Liver (tissue), 9 donors: ENCODE results near the gene CACNA1C. TPM values are rescaled to one million over a fixed set of nuclear protein-coding genes. Genes with fewer than 3 reads are reported as not detected.

Experiments
- DNase-seq: peaks from one replicate; pipeline ENCODE4 v3.0.0-alpha.2; 2017; ENCODE audit warnings: low spot score
- H3K27ac ChIP-seq, 2 donors: one replicate each; pipeline ENCODE4 v1.7.0; 2013; ENCODE audit warnings: inconsistent platforms in 2 of 2, low read length in 2 of 2, control low read depth in 1 of 2, low read depth in 1 of 2, mild to moderate bottlenecking in 1 of 2
- H3K27me3 ChIP-seq, 4 donors: one replicate each; pipeline versions ENCODE4 v1.6.1 to v1.7.0; 2013; ENCODE audit warnings: low read length in 3 of 4, inconsistent platforms in 1 of 4, mild to moderate bottlenecking in 1 of 4, moderate library complexity in 1 of 4; ENCODE audit not compliant: control insufficient read depth in 4 of 4, insufficient read depth in 4 of 4
- H3K36me3 ChIP-seq, 4 donors: one replicate each; pipeline versions ENCODE4 v1.6.1 to v1.7.0; 2013; ENCODE audit warnings: low read length in 3 of 4, mild to moderate bottlenecking in 3 of 4, low read depth in 1 of 4, moderate library complexity in 1 of 4; ENCODE audit not compliant: control insufficient read depth in 4 of 4, insufficient read depth in 3 of 4
- H3K4me1 ChIP-seq, 4 donors: one replicate each; pipeline versions ENCODE4 v1.6.1 to v1.7.0; 2013; ENCODE audit warnings: low read length in 3 of 4, mild to moderate bottlenecking in 3 of 4, moderate library complexity in 1 of 4; ENCODE audit not compliant: control insufficient read depth in 4 of 4, insufficient read depth in 4 of 4
- H3K4me3 ChIP-seq, 3 donors: one replicate each; pipeline versions ENCODE4 v1.6.1 to v1.7.0; 2013; ENCODE audit warnings: low read length in 3 of 3, control low read depth in 1 of 3, low read depth in 1 of 3, mild to moderate bottlenecking in 1 of 3
- H3K9ac ChIP-seq, 2 donors: one replicate each; pipeline ENCODE4 v1.7.0; 2013; ENCODE audit warnings: low read length in 2 of 2, mild to moderate bottlenecking in 2 of 2, moderate library complexity in 2 of 2, control low read depth in 1 of 2, low read depth in 1 of 2
- H3K9me3 ChIP-seq, 4 donors: one replicate each; pipeline versions ENCODE4 v1.6.1 to v1.7.0; 2013; ENCODE audit warnings: low read length in 3 of 4; ENCODE audit not compliant: control insufficient read depth in 4 of 4
- EGR1 ChIP-seq, 2 donors: IDR thresholded peaks; 2 replicates each; pipeline ENCODE4 v1.6.1; 2016 to 2018; ENCODE audit warnings: antibody characterized with exemption in 2 of 2, low read depth in 2 of 2
- FOXA1 ChIP-seq: IDR thresholded peaks from 2 replicates; pipeline ENCODE4 v1.6.1; 2016; ENCODE audit warnings: antibody characterized with exemption
- FOXA2 ChIP-seq: IDR thresholded peaks from 2 replicates; pipeline ENCODE4 v1.6.1; 2016; ENCODE audit warnings: antibody characterized with exemption
- GABPA ChIP-seq, 2 donors: IDR thresholded peaks in 1 of 2; conservative IDR thresholded peaks in 1 of 2; 2 replicates each; pipeline ENCODE4 v1.6.1; 2016; ENCODE audit warnings: antibody characterized with exemption in 2 of 2, mild to moderate bottlenecking in 1 of 2, moderate library complexity in 1 of 2
- HNF4A ChIP-seq, 2 donors: conservative IDR thresholded peaks; 2 replicates each; pipeline ENCODE4 v1.6.1; 2016; ENCODE audit warnings: antibody characterized with exemption in 2 of 2, mild to moderate bottlenecking in 2 of 2
- HNF4G ChIP-seq: IDR thresholded peaks from 2 replicates; pipeline ENCODE4 v1.6.1; 2016; ENCODE audit warnings: antibody characterized with exemption
- JUND ChIP-seq, 2 donors: IDR thresholded peaks; 2 replicates each; pipeline ENCODE4 v1.6.1; 2016; ENCODE audit warnings: antibody characterized with exemption in 2 of 2
- NR2F2 ChIP-seq: IDR thresholded peaks from 2 replicates; pipeline ENCODE4 v1.6.1; 2016; ENCODE audit warnings: antibody characterized with exemption
- RAD21 ChIP-seq, 2 donors: IDR thresholded peaks; 2 replicates each; pipeline ENCODE4 v1.6.1; 2016; ENCODE audit warnings: antibody characterized with exemption in 2 of 2, mild to moderate bottlenecking in 2 of 2
- RXRA ChIP-seq, 2 donors: IDR thresholded peaks; 2 replicates each; pipeline ENCODE4 v1.6.1; 2017 to 2018; ENCODE audit warnings: antibody characterized with exemption in 2 of 2, mild to moderate bottlenecking in 1 of 2
- SP1 ChIP-seq: IDR thresholded peaks from 2 replicates; pipeline ENCODE4 v1.6.1; 2018; ENCODE audit warnings: antibody characterized with exemption, mild to moderate bottlenecking
- TAF1 ChIP-seq: conservative IDR thresholded peaks from 2 replicates; pipeline ENCODE4 v1.6.1; 2016; ENCODE audit warnings: antibody characterized with exemption, mild to moderate bottlenecking
- WGBS: extraction: QIAGEN DNeasy Blood & Tissue Kit; methylation state at CpG from one replicate; pipeline ENCODE4 v1.1.7; 2013; 5-methylcytosine and 5-hydroxymethylcytosine counted together
- polyA plus RNA-seq, 2 donors: library from polyadenylated mRNA; stranded (reverse) in 1 of 2; unstranded in 1 of 2; fragments of 200-250 nt in 1 of 2; fragments of >200 nt in 1 of 2; fragmentation: Nextera tagmentation in 1 of 2; extraction: Ambion mirVana in 1 of 2; gene quantifications; one replicate each; pipeline versions ENCODE4 v1.2.1 to v1.2.3, GENCODE V29; 2013 to 2015
- total RNA-seq, 2 donors: library from RNA; depleted of rRNA; stranded (reverse); fragments of >200 nt; gene quantifications; one replicate each; pipeline ENCODE4 v1.2.3, GENCODE V29; 2014
- TF ChIP-seq, protein P1 (sequence below): IDR thresholded peaks from 2 replicates; pipeline ENCODE4 v1.6.1; 2016; ENCODE audit warnings: antibody characterized with exemption, mild to moderate bottlenecking
- TF ChIP-seq, protein P2 (sequence below): IDR thresholded peaks from 2 replicates; pipeline ENCODE4 v1.6.1; 2016; ENCODE audit warnings: antibody characterized with exemption
- TF ChIP-seq, protein P3 (sequence below): IDR thresholded peaks from 2 replicates; pipeline ENCODE4 v1.6.1; 2016; ENCODE audit warnings: antibody characterized with exemption
- TF ChIP-seq, protein P4 (sequence below): fragments of 150-350 bp; IDR thresholded peaks from 2 replicates; pipeline ENCODE4 v1.5.1; 2017; ENCODE audit warnings: improper control_type of control experiment, low read depth, low read length; ENCODE audit not compliant: missing input control
- TF ChIP-seq, protein P5 (sequence below): IDR thresholded peaks from 2 replicates; pipeline ENCODE4 v1.6.1; 2016; ENCODE audit warnings: antibody characterized with exemption
- donor health status: healthy.
- donor health status: healthy.
- donor health status: healthy.
- donor health status: healthy.
- donor health status: healthy.

The CACNA1C gene
- total and polyA plus RNA-seq, 4 donors: 0.23 to 1.9 (median 0.41) TPM

DNA sequence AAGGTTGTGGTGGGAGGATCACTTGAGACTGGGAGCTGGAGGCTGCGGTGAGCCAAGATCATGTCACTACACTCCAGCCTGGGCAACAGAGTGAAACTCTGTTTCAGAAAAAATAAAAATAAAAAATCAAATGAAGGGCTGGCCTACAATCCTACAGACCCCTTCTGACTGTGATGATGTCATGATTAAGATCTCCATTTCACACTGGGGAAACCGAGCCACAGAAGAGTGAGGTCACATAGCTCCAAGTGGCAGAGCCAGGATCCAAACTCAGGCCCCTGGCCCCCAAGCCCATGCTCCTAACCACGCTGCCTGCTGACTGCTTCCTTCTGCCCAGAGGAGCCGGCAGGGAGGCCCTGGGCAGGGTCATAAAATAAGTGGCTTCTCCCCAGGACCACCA, 483.9 kb downstream of the CACNA1C start:
- WGBS: 90% methylated on average over 4 of the region's 4 CpGs
- no peak overlapping the region for H3K27ac ChIP-seq
- H3K9ac ChIP-seq: no peak overlapping the region
- H3K36me3 ChIP-seq: no peaks in the 10 kb centered on the region
- no peak overlapping the region for H3K4me3 ChIP-seq
- no peak for DNase-seq
- H3K4me1 ChIP-seq: no peaks in the 10 kb centered on the region
- H3K9me3 ChIP-seq: no peaks in the 10 kb centered on the region
- H3K27me3 ChIP-seq: no peaks in the 10 kb centered on the region
- TF ChIP-seq, protein P1, sequence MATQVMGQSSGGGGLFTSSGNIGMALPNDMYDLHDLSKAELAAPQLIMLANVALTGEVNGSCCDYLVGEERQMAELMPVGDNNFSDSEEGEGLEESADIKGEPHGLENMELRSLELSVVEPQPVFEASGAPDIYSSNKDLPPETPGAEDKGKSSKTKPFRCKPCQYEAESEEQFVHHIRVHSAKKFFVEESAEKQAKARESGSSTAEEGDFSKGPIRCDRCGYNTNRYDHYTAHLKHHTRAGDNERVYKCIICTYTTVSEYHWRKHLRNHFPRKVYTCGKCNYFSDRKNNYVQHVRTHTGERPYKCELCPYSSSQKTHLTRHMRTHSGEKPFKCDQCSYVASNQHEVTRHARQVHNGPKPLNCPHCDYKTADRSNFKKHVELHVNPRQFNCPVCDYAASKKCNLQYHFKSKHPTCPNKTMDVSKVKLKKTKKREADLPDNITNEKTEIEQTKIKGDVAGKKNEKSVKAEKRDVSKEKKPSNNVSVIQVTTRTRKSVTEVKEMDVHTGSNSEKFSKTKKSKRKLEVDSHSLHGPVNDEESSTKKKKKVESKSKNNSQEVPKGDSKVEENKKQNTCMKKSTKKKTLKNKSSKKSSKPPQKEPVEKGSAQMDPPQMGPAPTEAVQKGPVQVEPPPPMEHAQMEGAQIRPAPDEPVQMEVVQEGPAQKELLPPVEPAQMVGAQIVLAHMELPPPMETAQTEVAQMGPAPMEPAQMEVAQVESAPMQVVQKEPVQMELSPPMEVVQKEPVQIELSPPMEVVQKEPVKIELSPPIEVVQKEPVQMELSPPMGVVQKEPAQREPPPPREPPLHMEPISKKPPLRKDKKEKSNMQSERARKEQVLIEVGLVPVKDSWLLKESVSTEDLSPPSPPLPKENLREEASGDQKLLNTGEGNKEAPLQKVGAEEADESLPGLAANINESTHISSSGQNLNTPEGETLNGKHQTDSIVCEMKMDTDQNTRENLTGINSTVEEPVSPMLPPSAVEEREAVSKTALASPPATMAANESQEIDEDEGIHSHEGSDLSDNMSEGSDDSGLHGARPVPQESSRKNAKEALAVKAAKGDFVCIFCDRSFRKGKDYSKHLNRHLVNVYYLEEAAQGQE: no peak
- TF ChIP-seq GABPA (IDR thresholded peaks at IDR 0.05 in 1 of 2, conservative IDR thresholded peaks at IDR 0.05 in 1 of 2) (no peak), RXRA (IDR thresholded peaks at IDR 0.05) (no peak), EGR1 (IDR thresholded peaks at IDR 0.05; ENCODE audit: low read depth in 2 of 2) (no peak), FOXA2 (no peak), RAD21 (IDR thresholded peaks at IDR 0.05) (no peak), SP1 (no peak), FOXA1 (no peak), HNF4A (conservative IDR thresholded peaks at IDR 0.05) (no peak), HNF4G (no peak), TAF1 (no peak), JUND (IDR thresholded peaks at IDR 0.05) (no peak), NR2F2 (no peak)
- TF ChIP-seq, protein P2, sequence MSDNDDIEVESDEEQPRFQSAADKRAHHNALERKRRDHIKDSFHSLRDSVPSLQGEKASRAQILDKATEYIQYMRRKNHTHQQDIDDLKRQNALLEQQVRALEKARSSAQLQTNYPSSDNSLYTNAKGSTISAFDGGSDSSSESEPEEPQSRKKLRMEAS: no peak
- TF ChIP-seq, protein P3, sequence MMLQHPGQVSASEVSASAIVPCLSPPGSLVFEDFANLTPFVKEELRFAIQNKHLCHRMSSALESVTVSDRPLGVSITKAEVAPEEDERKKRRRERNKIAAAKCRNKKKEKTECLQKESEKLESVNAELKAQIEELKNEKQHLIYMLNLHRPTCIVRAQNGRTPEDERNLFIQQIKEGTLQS: no peak
- TF ChIP-seq, protein P4, sequence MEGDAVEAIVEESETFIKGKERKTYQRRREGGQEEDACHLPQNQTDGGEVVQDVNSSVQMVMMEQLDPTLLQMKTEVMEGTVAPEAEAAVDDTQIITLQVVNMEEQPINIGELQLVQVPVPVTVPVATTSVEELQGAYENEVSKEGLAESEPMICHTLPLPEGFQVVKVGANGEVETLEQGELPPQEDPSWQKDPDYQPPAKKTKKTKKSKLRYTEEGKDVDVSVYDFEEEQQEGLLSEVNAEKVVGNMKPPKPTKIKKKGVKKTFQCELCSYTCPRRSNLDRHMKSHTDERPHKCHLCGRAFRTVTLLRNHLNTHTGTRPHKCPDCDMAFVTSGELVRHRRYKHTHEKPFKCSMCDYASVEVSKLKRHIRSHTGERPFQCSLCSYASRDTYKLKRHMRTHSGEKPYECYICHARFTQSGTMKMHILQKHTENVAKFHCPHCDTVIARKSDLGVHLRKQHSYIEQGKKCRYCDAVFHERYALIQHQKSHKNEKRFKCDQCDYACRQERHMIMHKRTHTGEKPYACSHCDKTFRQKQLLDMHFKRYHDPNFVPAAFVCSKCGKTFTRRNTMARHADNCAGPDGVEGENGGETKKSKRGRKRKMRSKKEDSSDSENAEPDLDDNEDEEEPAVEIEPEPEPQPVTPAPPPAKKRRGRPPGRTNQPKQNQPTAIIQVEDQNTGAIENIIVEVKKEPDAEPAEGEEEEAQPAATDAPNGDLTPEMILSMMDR: no peak
- TF ChIP-seq, protein P5, sequence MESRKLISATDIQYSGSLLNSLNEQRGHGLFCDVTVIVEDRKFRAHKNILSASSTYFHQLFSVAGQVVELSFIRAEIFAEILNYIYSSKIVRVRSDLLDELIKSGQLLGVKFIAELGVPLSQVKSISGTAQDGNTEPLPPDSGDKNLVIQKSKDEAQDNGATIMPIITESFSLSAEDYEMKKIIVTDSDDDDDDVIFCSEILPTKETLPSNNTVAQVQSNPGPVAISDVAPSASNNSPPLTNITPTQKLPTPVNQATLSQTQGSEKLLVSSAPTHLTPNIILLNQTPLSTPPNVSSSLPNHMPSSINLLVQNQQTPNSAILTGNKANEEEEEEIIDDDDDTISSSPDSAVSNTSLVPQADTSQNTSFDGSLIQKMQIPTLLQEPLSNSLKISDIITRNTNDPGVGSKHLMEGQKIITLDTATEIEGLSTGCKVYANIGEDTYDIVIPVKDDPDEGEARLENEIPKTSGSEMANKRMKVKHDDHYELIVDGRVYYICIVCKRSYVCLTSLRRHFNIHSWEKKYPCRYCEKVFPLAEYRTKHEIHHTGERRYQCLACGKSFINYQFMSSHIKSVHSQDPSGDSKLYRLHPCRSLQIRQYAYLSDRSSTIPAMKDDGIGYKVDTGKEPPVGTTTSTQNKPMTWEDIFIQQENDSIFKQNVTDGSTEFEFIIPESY: no peak
